GM21786 (cell line): ENCODE results near the gene PTTG1IP.

Source experiments
- ATAC-seq: cut with Tn5 transposase; IDR thresholded peaks from one replicate; pipeline ENCODE4 v1.9.1; 2021; ENCODE audit not compliant: unreplicated experiment

Gene PTTG1IP

GRCh38 chr21:44909719-44910118 lies 36.2 kb upstream of the PTTG1IP start:
- no peak for ATAC-seq

DNA sequence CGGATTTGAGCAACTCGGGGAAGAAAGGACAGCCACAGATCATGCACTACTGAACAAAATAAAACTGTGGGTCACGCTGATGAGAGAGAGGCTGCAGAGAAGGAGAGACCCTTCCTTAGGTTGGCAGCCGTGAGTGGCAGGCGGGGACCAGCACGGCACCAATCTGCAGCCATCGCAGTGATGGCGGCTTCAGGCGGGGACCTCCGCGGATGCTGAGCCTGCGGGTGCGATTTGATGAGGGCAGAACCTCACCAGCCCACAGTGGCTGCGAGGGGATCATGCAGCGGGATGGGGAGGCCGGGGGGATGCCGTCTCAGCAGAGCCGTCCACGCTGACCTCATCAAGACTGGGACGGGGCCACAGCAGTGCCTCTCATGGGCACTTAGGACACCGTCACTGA lies 35.4 kb upstream of the PTTG1IP start:
- no peak for ATAC-seq

- ATAC-seq, result no peak
These were observed 34.7 kb upstream of the PTTG1IP start for GRCh38 chr21:44907966-44908895.

- no peak for ATAC-seq
These were observed 33.9 kb upstream of the PTTG1IP start for GRCh38 chr21:44907225-44907965.

GRCh38 chr21:44905728-44906090 lies 32.2 kb upstream of the PTTG1IP start:
- no peak for ATAC-seq

GRCh38 chr21:44905016-44905727 lies 31.7 kb upstream of the PTTG1IP start:
- ATAC-seq, result no peak

GRCh38 chr21:44904141-44904923 lies 30.8 kb upstream of the PTTG1IP start:
- ATAC-seq, result no peak

DNA sequence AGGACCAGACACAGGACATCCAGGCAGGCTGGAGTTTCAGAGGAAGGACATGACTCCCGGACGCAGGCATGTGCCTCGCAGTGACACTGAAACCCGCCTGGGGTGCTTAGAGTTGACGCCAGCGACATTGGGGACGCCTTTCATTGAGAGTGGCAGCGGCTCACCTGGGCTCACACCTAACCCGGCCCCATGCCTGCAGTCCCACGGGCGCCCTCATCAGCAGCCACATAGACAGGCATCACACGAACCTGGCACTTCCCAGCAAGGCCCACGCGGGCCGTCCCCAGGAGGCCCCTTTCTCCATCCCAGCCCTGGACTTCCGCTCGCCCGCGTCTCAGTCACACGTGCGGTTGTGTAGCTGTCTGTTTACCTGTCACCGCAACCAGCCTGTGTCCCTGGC lies 30.2 kb upstream of the PTTG1IP start:
- ATAC-seq, result no peak

DNA sequence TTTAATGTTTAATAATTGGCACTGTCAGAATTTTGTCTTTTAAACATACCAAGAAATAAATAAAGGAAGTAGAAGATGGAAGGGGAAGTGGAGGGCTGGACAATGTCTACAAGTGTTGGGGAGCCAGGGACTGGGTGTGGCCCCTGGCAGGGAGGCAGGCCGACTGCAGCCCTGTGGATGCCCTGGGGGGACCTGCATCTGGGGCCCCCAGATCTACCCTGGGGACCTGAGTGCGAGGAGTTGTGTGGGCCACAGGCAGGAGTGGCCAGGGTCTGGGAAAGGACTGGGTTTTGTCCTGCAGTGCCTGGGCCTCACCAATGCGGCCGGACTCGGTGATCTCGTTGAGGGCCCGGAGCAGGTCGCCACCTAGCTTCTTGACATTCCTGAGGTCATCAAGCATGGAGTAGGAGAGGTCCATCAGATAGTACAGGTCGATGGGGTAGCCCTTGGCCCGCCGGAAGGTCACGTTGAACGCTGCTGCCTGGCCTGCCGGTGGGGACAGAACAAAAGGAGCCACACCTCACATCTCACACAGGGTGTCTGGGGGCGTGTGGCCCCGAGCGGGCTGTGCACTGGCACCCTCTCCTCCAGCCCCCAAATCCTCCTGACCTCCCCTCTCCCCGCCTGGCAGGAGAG lies 29.7 kb upstream of the PTTG1IP start:
- no peak for ATAC-seq

DNA sequence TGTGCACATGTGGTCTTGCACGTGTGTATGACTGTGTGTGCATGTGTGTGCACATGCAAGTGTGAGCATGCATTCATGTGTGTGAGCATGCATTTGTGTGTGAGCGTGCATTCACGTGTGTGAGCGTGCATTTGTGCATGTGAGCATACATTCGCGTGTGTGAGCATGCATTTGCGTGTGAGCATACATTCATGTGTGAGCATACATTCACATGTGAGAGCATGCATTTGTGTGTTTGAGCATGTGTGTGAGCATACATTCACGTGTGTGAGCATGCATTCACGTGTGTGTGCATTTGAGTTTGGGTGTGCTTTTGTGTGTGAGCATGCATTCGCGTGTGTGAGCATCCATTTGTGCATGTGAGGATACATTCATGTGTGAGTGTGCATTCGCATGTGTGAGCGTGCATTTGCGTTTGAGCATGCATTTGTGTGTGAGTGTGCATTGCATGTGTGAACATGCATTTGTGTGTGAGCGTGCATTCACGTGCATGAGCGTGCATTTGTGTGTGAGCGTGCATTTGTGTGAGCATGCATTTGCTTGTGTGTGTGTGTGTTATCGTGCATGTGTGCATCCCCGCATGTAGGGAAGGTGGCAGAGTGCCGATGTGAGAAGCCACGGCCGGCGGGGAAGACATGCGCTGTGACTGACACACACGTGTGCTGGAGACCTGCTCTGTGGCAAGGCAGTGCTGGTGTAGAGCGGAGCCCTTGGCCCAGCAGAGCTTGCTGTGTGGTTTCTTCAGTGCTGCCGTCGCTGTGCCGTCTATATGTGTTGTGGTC lies 29.0 kb upstream of the PTTG1IP start:
- ATAC-seq, result no peak

- ATAC-seq, result no peak
These were observed 28.0 kb upstream of the PTTG1IP start for GRCh38 chr21:44901391-44902074.

DNA sequence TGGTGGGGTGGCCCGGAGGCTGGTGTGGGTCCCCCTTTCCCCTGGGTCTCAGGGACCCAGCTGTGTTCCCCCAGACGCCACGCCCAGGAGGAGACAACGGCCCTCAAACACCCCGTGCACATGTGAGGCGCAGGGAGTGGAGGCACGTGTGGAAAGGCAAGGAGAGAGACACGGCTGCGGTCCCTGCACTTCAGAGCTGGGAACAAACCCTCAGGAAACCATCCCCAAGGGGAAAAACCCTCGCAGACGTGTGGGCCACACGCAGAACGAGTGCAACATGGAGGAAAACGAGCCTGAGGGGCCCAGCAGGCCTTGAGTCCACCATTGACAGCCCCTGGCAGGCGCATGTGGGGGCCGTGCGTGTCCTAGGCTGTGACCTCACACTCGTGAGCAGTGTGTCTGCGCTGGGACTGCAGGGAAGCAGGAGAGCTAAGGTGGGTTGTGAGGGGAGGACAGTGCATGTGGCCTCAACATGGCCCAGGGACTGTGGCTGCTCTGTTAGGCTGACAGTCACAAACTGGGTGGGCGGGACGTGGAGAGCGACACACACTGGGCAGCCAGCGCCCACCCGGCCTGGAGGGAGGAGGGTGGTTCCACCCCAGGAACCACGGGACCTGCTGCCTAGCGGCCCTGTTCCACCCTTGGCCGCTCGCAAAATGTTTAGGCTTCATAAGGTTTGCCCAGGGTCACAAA lies 27.2 kb upstream of the PTTG1IP start:
- ATAC-seq, result no peak

DNA sequence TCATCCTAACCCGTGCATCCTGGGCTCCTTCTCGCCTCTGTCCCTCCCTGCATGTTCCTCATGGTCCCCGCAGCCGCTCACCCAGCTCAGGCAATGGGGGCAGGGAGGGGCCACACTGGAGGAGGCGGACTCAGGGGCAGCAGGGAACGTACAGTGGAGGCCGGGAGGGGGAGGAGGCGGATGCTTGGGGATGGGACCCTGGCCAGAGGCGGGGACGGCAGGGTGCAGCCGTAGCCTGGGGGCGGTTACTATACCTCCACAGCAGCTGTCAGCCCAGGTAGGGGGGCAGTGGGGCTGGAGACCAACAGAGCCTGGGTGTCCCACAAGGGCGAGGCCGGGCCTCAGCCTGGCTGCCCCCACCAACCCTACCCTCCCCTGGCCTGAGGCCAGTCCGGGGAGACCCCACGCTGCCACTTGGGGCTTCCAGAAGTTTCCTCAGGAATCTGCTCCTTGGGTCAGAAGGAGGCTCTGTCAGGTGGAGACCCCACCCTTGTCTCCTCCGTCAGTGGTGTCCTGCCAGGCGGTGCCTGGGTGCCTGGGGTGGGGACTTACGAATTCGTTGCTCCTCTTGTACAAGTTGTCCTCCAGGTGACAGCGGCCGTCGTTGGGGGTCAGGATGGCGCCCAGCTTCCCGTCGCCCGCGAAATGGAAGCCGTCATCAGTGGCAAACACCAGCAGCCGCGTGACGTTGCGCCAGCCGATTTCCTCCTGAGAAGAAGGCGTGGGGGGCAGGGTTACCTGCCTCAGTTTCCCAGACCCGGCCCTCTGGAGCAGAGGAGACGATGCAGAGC lies 26.5 kb upstream of the PTTG1IP start:
- ATAC-seq, result no peak

- no peak for ATAC-seq
These were observed 25.6 kb upstream of the PTTG1IP start for GRCh38 chr21:44898851-44899767.

- ATAC-seq, result no peak
These were observed 24.6 kb upstream of the PTTG1IP start for GRCh38 chr21:44898011-44898488.

GRCh38 chr21:44897326-44898010 lies 24.0 kb upstream of the PTTG1IP start:
- no peak for ATAC-seq
